NOMO-1 treated with dmso at 0.1 percent for 144 hours (cell line): Measurements from ENCODE around the gene SMYD3.

Experiments
- DNase-seq: peaks from one replicate; lab custom pipeline; 2025; ENCODE audit not compliant: unreplicated experiment; lab: John Stamatoyannopoulos, UW

SMYD3 gene

DNA sequence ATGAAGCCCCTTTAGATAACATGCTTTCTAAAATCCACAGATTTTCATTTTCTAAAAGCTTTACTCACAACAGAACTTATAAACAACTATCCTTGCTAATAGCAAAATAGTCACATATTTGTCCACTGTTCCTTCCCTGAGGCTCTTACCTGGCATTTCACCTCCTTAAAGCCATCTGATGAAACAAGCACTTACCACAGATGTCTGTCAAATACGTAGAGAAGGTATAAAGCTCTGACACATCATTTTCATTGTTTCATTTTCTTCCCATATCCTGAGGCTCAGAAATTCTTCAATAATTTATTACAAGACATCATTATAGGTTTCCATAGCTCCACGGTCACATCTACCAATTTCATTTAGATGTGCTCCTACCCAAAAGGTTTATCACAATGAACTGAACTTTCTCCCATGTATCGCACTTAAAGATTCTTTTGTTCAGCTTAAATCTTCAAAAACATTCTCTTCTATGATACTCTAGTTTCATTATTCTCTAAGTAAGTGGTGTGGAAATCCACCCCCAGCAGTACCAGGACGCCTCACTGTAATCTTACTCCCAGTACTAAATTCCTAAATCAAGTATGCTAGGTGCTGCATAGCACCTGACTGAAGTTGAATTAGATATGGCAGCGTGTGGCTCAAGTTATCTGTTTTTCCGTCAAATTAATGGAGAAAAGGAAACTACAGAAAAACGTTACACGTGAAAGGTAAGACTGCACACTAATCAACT lies 569.6 kb downstream of the SMYD3 start:
- DNase-seq, result no peak

GRCh38 chr1:245934409-245934808 lies 572.7 kb downstream of the SMYD3 start:
- DNase-seq, result no peak

DNA sequence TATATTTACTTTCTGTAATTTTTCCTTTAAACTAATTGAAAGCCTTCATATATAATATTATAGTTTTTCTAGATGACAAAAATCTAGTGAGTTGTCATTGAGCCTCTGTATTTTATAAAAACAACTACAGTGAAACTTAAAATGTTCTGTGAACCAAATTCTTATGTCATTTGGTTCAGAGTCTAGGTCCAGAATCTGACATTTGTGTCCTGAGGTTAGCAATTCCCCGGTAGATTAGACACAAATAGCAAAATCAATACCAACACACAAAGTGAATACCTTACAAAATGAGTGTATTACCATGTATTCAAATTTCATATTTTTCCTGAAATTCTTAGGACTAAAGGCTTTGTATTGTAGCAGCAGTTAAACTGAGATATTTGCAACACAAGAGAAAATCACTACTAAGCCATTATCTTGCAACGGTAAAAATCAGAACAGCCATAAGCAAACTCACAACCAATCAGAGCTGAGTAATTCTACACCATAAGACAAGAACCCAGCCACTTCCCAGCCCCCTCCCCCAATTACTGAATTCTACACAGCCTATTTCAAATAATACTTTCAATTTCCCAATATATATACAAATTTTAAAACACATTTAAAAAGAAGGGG lies 573.5 kb downstream of the SMYD3 start:
- no peak for DNase-seq

GRCh38 chr1:245932302-245932972 lies 574.6 kb downstream of the SMYD3 start:
- DNase-seq, result no peak

- DNase-seq, result no peak
Observed at GRCh38 chr1:245931450-245931849, 575.6 kb downstream of the SMYD3 start.

DNA sequence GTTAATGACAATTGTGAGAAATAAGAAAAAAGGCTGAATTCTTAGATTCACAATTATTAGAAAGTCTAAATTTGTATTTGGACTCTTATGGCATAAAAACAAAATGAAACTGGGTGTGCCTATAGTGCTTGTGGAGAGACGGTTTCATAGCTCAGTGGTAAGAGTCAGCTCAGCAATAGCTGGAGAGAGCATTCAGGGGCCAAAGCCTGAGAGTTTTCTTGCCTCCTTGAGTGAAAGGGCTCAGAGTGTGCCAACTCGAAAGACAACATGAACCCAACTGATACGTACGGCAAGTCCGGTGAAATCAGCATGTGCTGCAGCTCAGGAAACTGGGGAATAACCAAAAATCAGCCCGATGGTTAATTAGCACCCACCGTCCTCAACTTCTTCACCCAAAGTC lies 577.9 kb downstream of the SMYD3 start:
- no peak for DNase-seq

DNA sequence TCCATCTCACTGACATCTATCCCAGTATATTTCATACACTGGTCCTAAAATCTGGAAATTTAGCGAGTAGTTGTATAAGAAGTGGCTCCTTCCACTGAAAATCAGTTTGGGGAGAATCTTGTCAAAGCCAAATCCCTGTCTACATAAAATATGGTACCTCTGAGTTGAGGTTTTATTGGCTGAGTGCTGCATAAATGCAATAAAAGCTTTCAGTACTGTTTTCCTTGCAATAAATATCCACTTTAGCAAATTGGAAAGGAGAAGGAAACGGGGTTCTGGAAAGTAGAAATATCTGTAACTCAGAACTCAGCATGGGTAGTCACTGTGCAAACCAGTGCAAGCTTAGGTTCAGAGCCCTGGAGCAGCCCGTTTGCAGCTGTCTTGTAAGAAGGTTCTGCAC lies 580.2 kb downstream of the SMYD3 start:
- no peak for DNase-seq

- DNase-seq, result no peak
Observed at GRCh38 chr1:245923215-245923614, 583.9 kb downstream of the SMYD3 start.

- DNase-seq, result no peak
Observed at GRCh38 chr1:245921417-245921816, 585.7 kb downstream of the SMYD3 start.

- no peak for DNase-seq
Observed at GRCh38 chr1:245917403-245917802, 589.7 kb downstream of the SMYD3 start.

GRCh38 chr1:245915841-245916240 lies 591.2 kb downstream of the SMYD3 start:
- no peak for DNase-seq

- DNase-seq, result no peak
Observed at GRCh38 chr1:245915406-245915805, 591.7 kb downstream of the SMYD3 start.

GRCh38 chr1:245908543-245908942 lies 598.5 kb downstream of the SMYD3 start:
- DNase-seq, result no peak

DNA sequence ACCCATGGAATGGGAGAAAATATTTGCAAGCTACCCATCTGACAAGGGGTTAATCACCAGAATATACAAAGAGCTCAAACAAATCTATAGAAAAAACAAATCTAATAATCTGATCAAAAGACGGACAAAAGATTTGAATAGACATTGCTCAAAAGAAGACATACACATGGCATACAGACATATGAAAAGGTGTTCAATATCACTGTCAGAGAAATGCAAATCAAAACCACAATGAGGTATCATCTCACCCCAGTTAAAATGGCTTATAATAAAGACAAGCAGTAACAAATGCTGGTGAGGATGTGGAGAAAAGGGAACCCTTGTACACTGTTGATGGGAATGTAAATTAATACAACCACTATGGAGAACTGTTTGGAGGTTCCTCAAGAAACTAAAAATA lies 600.9 kb downstream of the SMYD3 start:
- no peak for DNase-seq

DNA sequence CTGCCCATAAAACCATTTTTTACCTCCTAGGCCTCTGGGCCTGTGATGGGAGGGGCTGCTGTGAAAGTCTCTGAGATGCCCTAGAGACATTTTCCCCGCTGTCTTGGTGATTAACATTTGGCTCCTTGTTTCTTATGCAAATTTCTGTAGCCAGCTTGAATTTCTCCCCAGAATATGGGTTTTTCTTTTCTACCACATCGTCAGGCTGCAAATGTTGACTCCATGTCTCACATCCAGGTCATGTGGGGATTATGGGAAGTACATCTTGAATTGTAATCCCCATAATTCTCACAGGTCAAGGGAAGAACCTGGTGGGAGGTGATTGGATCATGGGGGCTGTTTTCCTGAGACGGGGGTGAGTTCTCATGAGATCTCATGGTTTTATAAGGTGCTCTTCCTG lies 603.2 kb downstream of the SMYD3 start:
- no peak for DNase-seq

- no peak for DNase-seq
Observed at GRCh38 chr1:245901565-245901964, 605.5 kb downstream of the SMYD3 start.

GRCh38 chr1:245901037-245901436 lies 606.0 kb downstream of the SMYD3 start:
- peak; percentile 30 for DNase-seq

DNA sequence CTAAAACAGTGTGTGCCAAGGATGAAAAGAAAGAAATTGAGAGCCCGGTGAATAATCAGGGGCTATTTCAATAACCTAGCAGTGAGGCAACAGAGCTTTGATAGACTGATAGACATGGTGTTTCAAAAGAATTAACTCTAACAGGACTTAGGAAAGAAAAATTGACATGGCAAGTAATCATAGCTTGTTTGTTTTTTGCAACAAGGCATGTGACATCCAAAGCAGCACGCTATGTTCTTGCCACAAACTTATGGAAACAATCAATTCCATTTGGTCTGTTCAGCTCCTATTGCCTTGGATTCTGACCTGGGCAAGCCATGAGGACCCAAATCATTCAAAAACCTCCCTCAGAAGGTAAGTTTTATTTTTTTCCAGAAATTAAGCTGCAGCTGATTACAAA lies 608.5 kb downstream of the SMYD3 start:
- DNase-seq, result no peak

DNA sequence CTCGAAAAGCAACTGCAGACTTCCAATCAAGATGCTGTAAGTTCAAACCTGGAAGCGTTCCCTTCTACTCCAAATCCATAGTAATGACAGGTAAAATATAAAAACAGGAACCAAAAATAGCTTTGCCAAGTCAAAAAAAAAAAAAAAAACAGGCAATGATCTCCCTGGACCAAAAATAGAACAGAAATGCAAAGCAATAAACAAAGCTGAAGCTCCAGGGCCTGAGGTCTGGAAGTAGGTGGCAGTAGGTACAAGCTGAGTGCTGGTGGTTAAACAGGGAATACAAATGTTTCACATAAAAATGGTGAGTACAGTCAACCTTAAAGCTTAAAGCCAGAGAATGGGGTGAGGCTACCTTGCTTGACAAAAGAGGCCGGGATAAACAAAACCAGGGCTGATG lies 610.8 kb downstream of the SMYD3 start:
- no peak for DNase-seq

- DNase-seq, result no peak
Observed at GRCh38 chr1:245895455-245895959, 611.6 kb downstream of the SMYD3 start.

DNA sequence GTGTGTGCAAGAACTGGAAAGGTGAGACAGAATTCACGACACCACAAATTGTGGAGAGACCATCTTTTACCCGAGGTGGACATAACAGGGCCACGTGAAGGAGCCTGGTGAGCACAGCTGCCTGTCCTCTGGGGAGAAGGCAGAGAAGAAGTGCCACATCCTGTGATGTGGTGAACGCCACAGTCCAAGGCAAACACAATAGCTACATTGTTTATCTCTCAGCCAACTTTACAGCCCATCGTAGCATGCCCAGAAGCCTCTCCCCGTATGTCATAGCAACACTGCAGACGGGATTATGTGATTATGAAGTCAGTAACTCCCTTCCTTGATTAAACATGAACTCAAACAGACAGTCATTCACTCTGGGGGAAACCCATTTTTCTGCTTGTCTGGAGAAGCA lies 612.2 kb downstream of the SMYD3 start:
- DNase-seq, result no peak

GRCh38 chr1:245893025-245893424 lies 614.1 kb downstream of the SMYD3 start:
- DNase-seq, result no peak
